Astrocyte of the cerebellum (primary cell): ENCODE data around the gene TLDC2.
A peak's percentile ranks its signal among the peaks of the same experiment; 100 is the strongest.

Experiments
- DNase-seq: peaks from one replicate; pipeline ENCODE4 v3.0.0-alpha.2; 2011; ENCODE audit warnings: low read depth
- H3K4me3 ChIP-seq: 2 replicates; pipeline ENCODE4 v1.5.1; 2011; ENCODE audit warnings: mild to moderate bottlenecking, low read depth, low read length, moderate library complexity
- in situ Hi-C: cut with HindIII; loops from 2 replicates; pipeline ENCODE4 v1.10.0; 2017; ENCODE audit warnings: low sequenced_read_pairs
- TF ChIP-seq, protein P1 (sequence below): IDR thresholded peaks from 2 replicates; pipeline ENCODE4 v1.5.1; 2012; ENCODE audit warnings: low read length, low read depth, moderate library complexity, mild to moderate bottlenecking; ENCODE audit errors: missing control alignments

The TLDC2 gene

DNA sequence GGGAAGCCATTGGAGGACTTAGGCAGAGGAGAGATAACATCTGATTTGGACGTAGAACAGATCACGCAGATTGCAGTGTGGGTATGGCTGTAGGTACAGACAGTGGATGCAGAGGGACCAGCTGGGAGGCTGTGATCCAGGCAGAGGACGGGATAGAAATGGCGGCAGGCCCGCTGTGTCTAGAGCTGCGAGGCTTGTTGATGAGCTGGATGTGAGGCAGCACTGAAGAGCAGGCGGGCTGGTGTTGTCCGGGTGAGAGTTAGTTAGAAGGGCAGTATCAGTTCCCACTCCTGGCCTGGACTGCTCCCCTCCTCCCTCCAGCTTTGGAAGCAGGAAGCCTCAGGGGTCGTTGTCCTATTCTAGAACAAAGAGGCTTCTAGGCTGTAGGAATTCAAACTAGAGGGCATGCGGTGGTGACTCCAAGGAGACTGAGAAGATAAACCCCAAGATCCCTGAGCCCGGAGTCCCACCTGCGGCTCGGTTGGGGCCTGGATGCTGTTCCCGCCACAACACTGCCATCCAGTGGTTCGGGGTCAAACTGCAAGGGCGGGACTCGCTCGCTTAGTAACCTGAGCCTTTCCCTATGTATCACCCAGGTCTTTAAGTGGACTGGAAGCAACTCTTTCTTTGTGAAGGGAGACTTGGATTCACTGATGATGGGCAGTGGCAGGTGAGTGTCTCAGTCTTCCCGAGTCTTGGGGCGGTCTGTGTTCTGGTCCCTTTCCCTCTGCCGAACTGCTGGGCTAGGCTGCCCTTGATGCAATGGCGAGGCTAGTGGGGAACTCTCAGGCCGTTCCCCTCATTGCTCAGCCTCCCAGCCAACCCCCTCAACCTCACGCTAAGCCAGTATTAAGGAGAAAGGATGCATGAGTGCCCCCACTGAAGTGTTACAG, 11.2 kb downstream of the TLDC2 start:
- in situ Hi-C loops: no loop called here
- peak; percentile 66 for DNase-seq
- H3K4me3 ChIP-seq: peak overlapping the region; percentile 2
- TF ChIP-seq, protein P1, sequence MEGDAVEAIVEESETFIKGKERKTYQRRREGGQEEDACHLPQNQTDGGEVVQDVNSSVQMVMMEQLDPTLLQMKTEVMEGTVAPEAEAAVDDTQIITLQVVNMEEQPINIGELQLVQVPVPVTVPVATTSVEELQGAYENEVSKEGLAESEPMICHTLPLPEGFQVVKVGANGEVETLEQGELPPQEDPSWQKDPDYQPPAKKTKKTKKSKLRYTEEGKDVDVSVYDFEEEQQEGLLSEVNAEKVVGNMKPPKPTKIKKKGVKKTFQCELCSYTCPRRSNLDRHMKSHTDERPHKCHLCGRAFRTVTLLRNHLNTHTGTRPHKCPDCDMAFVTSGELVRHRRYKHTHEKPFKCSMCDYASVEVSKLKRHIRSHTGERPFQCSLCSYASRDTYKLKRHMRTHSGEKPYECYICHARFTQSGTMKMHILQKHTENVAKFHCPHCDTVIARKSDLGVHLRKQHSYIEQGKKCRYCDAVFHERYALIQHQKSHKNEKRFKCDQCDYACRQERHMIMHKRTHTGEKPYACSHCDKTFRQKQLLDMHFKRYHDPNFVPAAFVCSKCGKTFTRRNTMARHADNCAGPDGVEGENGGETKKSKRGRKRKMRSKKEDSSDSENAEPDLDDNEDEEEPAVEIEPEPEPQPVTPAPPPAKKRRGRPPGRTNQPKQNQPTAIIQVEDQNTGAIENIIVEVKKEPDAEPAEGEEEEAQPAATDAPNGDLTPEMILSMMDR: peak; percentile 98

DNA sequence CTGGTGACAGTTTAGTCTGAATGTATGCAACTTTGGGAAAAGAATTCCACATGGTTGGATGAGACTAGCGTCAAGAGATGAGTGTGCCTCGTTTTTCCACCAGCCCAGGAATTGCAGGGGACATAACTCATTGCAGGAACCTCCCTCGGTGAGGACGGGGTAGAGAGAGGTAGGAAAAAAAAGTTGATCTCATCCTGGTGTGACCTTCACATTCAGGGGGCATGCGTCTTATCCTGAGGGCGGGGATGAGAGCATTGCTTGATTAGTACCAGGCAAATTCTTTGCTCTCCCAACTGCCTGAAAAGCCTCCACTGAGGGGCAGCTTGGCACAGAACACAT, 11.8 kb downstream of the TLDC2 start:
- no peak overlapping the region for H3K4me3 ChIP-seq
- TF ChIP-seq, protein P1: no peak
- DNase-seq: no peak
- in situ Hi-C loops: no loop called here

DNA sequence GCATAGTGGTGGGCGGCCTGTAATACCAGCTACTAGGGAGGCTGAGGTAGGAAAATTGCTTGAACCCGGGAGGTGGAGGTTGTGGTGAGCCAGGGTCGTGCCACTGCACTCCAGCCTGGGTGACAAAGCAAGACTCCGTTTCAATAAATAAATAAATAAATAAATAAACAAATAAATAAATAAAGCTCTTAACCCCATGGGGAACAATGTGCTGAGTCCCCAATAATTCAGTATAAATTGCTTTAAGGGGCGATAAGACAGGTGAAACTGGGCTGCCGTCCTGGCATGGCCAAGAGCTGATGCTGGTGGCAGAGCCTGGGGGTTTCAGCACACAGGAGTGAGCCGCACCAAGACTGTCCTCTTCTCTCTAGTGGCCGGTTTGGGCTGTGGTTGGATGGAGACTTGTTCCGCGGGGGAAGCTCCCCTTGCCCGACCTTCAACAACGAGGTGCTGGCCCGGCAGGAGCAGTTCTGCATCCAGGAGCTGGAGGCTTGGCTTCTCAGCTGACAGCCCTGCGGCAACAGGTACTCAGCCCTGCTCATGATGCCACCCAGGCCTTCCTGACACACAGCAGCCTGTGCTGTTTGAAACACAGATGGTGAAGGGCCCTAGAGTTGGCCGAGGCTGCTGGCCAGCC, 13.1 kb downstream of the TLDC2 start:
- H3K4me3 ChIP-seq: no peak overlapping the region
- DNase-seq: no peak
- TF ChIP-seq, protein P1: no peak
- in situ Hi-C loops: no loop called here

DNA sequence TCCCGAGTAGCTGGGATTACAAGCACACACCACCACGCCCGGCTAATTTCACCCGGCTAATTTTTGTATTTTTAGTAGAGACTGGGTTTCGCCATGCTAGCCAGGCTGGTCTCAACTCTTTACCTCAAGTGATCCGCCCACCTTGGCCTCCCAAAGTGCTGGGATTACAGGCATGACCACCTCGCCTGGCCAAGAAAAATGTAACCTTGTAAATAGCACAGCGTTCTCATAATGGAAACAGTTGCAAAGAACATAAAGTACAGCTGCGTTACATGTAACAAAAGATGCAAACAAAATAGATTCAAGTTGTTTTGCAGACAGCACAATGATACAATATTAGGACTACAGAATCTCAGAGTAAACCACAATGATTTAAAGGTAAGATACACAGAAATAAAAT, 14.6 kb downstream of the TLDC2 start:
- in situ Hi-C loops: no loop called here
- no peak overlapping the region for H3K4me3 ChIP-seq
- TF ChIP-seq, protein P1: no peak

DNA sequence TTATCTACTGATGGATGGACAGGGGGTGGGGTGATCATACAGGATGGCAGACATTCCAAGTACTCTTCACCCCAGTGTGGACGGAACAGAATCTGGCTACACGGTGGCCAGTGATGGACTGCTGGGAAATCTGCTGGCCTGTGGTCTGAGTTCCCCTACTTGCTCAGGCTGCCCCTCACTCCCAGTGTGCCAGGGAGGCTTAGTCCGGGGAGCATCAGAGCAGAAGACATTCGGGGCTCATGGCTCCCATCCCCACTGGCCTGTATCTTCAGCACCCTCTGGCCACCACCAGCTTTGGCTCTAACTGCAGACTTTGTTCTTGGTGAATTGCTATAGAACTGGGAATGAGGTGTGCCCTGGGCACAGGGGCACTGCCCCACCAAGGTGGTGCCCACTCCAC, 15.3 kb downstream of the TLDC2 start:
- in situ Hi-C loops: no loop called here
- H3K4me3 ChIP-seq: no peak overlapping the region
- DNase-seq: no peak
- TF ChIP-seq, protein P1: no peak

More for the DNA sequence above, 14.6 kb downstream of the TLDC2 start:
- DNase-seq: no peak

DNA sequence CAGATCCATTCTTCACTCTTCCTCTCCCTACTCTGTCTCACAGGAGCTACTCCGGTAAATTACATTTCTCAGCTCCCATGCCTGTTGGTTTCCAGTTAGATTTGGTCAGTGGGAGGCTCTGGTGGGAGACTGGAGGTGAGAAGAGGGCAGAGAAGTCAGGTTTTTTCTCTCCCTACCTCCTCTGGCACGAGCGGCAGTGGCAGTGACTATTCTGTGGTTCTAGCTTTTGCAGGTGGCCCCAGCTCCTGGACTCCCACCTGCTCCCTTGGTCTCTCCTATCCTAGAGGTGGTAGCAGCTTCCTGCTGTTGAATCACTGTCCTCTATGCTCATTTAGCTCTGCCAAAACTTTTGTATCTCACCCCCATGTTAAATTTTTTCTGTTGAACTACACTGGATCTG, 17.9 kb downstream of the TLDC2 start:
- TF ChIP-seq, protein P1: no peak
- DNase-seq: no peak
- no peak overlapping the region for H3K4me3 ChIP-seq
- in situ Hi-C loops: no loop called here
